ENCODE measurements around the gene GHR.

GHR gene

GRCh38 chr5:42740920-42741319, 317.7 kb downstream of the GHR start:
- DNase-seq (ENCODE audit: extremely low read depth, low read depth): no peak
- no peak for TF ChIP-seq CTCF (IDR thresholded peaks at IDR 0.05; ENCODE audit: low read depth, low read length, missing control alignments)
- no peak overlapping the region for H3K4me3 ChIP-seq (replicated peaks; ENCODE audit: low read depth, low read length)

- TF ChIP-seq CTCF (IDR thresholded peaks at IDR 0.05; ENCODE audit: low read depth, low read length, missing control alignments): peak; percentile 39
Observed at GRCh38 chr5:42745426-42745825, 322.2 kb downstream of the GHR start.

GRCh38 chr5:42745856-42746255, 322.6 kb downstream of the GHR start:
- no peak for DNase-seq (ENCODE audit: extremely low read depth, low read depth)
- TF ChIP-seq CTCF (IDR thresholded peaks at IDR 0.05; ENCODE audit: low read depth, low read length, missing control alignments): no peak
- no peak overlapping the region for H3K4me3 ChIP-seq (replicated peaks; ENCODE audit: low read depth, low read length)

More at GRCh38 chr5:42745426-42745825, 322.2 kb downstream of the GHR start:
- H3K4me3 ChIP-seq (replicated peaks; ENCODE audit: low read depth, low read length): no peak overlapping the region
- DNase-seq (ENCODE audit: extremely low read depth, low read depth): no peak

GRCh38 chr5:42749020-42749419, 325.8 kb downstream of the GHR start:
- no peak overlapping the region for H3K4me3 ChIP-seq (replicated peaks; ENCODE audit: low read depth, low read length)
- no peak for DNase-seq (ENCODE audit: extremely low read depth, low read depth)
- TF ChIP-seq CTCF (IDR thresholded peaks at IDR 0.05; ENCODE audit: low read depth, low read length, missing control alignments): no peak

GRCh38 chr5:42750507-42750906, 327.3 kb downstream of the GHR start:
- no peak overlapping the region for H3K4me3 ChIP-seq (replicated peaks; ENCODE audit: low read depth, low read length)
- DNase-seq (ENCODE audit: extremely low read depth, low read depth): no peak
- TF ChIP-seq CTCF (IDR thresholded peaks at IDR 0.05; ENCODE audit: low read depth, low read length, missing control alignments): no peak

GRCh38 chr5:42751044-42751443, 327.8 kb downstream of the GHR start:
- DNase-seq (ENCODE audit: extremely low read depth, low read depth): no peak
- no peak for TF ChIP-seq CTCF (IDR thresholded peaks at IDR 0.05; ENCODE audit: low read depth, low read length, missing control alignments)

GRCh38 chr5:42753099-42753498, 329.9 kb downstream of the GHR start:
- no peak for DNase-seq (ENCODE audit: extremely low read depth, low read depth)

More at GRCh38 chr5:42751044-42751443, 327.8 kb downstream of the GHR start:
- no peak overlapping the region for H3K4me3 ChIP-seq (replicated peaks; ENCODE audit: low read depth, low read length)

More at GRCh38 chr5:42753099-42753498, 329.9 kb downstream of the GHR start:
- no peak for TF ChIP-seq CTCF (IDR thresholded peaks at IDR 0.05; ENCODE audit: low read depth, low read length, missing control alignments)
- H3K4me3 ChIP-seq (replicated peaks; ENCODE audit: low read depth, low read length): no peak overlapping the region
